Hematopoietic multipotent progenitor cell treated with erythropoietin and hydrocortisone succinate and interleukin-3 and kit ligand, for 8 days (in vitro differentiated cells): ENCODE measurements around the gene APP.

Source experiments
- DNase-seq: peaks from one replicate; pipeline ENCODE4 v3.0.0-alpha.2; 2015

APP gene

GRCh38 chr21:25896501-25897056, 274.0 kb downstream of the APP start:
- no peak for DNase-seq

- DNase-seq, result peak; percentile 33
Observed at GRCh38 chr21:25895565-25896205, 274.9 kb downstream of the APP start.

GRCh38 chr21:25893191-25893590, 277.4 kb downstream of the APP start:
- no peak for DNase-seq

- DNase-seq, result no peak
Observed at GRCh38 chr21:25891596-25891995, 279.0 kb downstream of the APP start.

- no peak for DNase-seq
Observed at GRCh38 chr21:25890001-25890400, 280.6 kb downstream of the APP start.

GRCh38 chr21:25888711-25889110, 281.9 kb downstream of the APP start:
- no peak for DNase-seq

- no peak for DNase-seq
Observed at GRCh38 chr21:25887646-25888306, 282.8 kb downstream of the APP start.

GRCh38 chr21:25887166-25887565, 283.4 kb downstream of the APP start:
- no peak for DNase-seq

- DNase-seq, result no peak
Observed at GRCh38 chr21:25885880-25886279, 284.7 kb downstream of the APP start.

- no peak for DNase-seq
Observed at GRCh38 chr21:25885405-25885804, 285.2 kb downstream of the APP start.

- DNase-seq, result no peak
Observed at GRCh38 chr21:25884311-25884710, 286.3 kb downstream of the APP start.

GRCh38 chr21:25881524-25882376, 288.8 kb downstream of the APP start:
- peak; percentile 65 for DNase-seq

- DNase-seq, result no peak
Observed at GRCh38 chr21:25879203-25879602, 291.4 kb downstream of the APP start.

GRCh38 chr21:25878344-25878743, 292.2 kb downstream of the APP start:
- DNase-seq, result no peak

GRCh38 chr21:25872271-25872670, 298.3 kb downstream of the APP start:
- no peak for DNase-seq

- no peak for DNase-seq
Observed at GRCh38 chr21:25871566-25871965, 299.0 kb downstream of the APP start.

- DNase-seq, result no peak
Observed at GRCh38 chr21:25870084-25870483, 300.5 kb downstream of the APP start.

GRCh38 chr21:25867061-25867460, 303.5 kb downstream of the APP start:
- no peak for DNase-seq

- no peak for DNase-seq
Observed at GRCh38 chr21:25863747-25864146, 306.8 kb downstream of the APP start.

- DNase-seq, result no peak
Observed at GRCh38 chr21:25863031-25863430, 307.5 kb downstream of the APP start.

- DNase-seq, result peak; percentile 51
Observed at GRCh38 chr21:25862596-25862995, 308.0 kb downstream of the APP start.

- no peak for DNase-seq
Observed at GRCh38 chr21:25862112-25862511, 308.5 kb downstream of the APP start.

- DNase-seq, result no peak
Observed at GRCh38 chr21:25859235-25859929, 311.2 kb downstream of the APP start.
